GM19239 (cell line): ENCODE measurements around the gene CRKL.
"Not testable (repeated sequence)": the region's sequence is repeated elsewhere in the genome, so short reads cannot be mapped to it uniquely, and the experiment has no call there.

ENCODE experiments used
- DNase-seq: peaks from one replicate; pipeline ENCODE4 v3.0.0; 2011; ENCODE audit warnings: low spot score; ENCODE audit not compliant: insufficient read length
- FAIRE-seq: peaks from 2 replicates; lab custom pipeline; 2011; peaks lifted over from hg19 to GRCh38; lab: Jason Lieb, UNC

Gene CRKL

DNA sequence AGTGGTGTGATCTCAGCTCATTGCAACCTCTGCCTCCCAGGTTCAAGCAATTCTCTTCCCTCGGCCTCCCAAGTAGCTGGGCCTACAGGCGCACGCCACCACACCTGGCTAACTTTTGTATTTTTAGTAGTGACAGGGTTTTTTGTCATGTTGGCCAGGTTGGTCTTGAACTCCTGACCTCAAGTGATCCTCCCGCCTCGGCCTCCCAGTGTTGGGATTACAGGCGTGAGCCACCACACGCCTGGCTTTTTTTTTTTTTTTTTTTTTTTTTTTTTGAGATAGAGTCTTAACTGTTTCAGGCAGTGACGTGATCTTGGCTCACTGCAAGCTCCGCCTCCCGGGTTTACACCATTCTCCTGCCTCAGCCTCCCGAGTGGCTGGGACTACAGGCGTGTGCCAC is 13.2 kb downstream of the CRKL start:
- not testable (repeated sequence) for FAIRE-seq, DNase-seq

DNA sequence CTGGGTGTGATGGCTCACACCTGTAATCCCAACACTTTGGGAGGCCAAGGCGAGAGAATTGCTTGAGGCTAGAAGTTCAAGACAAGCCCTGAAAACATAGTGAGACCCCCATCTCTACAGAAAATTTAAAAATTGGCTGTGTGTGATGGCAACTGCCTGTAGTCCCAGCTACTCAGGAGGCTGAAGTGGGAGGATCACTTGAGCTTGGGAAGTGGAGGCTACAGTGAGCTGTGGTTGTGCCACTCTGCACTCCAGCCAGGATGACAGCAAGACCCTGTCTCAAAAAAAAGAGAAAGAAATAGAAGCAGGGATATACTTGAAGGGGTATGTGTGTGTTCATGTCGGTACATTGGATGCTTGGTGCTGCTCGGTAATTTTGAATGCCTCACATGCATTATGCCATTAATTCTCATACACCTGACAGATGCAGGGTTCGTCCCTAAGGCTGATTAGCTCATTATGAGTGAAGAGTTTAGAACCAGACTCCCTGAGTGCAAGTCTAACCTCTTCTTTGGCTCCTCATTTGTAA is 14.0 kb downstream of the CRKL start:
- FAIRE-seq: no peak
- no peak for DNase-seq

DNA sequence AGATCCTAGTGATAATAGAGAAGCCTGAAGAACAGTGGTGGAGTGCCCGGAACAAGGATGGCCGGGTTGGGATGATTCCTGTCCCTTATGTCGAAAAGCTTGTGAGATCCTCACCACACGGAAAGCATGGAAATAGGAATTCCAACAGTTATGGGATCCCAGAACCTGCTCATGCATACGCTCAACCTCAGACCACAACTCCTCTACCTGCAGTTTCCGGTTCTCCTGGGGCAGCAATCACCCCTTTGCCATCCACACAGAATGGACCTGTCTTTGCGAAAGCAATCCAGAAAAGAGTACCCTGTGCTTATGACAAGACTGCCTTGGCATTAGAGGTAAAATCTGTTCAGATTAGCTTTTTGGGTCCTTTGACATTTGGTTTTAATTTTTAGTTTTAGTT is 16.7 kb downstream of the CRKL start:
- DNase-seq: no peak
- no peak for FAIRE-seq

DNA sequence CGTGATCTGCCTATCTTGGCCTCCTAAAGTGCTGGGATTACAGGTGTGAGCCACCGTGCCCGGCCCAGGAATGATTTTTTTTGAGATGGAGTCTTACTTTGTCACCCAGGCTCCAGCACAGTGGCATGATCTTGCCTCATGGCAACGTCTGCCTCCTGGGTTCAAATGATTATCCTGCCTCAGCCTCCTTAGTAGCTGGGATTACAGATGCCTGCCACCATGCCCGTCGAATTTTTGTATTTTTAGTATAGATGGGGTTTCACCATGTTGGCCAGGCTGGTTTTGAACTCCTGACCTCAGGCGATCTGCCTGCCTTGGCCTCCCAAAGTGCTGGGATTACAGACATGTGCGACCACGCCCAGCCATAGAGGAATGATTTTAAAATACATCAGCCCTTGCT is 17.8 kb downstream of the CRKL start:
- not testable (repeated sequence) for DNase-seq, FAIRE-seq

DNA sequence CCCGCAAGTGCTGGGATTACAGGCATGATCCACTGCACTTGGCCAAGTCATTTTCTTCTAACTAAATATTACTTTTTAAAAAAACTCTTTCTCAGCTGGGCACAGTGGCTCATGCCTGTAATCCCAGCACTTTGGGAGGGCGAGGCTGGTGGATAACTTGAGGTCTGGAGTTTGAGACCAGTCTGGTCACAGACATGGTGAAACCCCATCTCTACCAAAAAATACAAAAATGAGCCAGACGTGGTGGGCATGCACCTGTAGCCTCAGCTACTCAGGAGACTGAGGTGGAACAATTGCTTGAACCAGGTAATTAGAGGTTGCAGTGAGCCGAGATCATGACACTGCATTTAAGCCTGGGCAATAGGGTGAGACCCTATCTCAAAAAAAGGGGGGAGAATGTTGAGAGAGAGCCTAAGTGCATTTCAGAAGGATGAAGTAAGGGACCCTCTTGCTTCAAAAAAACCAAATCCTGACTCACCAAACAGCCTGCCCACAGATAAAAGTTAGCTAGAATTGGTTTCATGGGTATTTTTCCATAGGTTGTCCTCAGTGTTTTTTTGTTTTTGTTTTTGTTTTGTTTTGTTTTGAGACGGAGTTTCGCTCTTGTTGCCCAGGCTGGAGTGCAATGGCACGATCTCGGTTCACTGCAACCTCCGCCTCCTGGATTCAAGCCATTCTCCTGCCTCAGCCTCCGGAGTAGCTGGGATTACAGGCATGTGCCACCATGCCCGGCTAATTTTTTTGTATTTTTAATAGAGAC is 18.8 kb downstream of the CRKL start:
- FAIRE-seq: not testable (repeated sequence)

DNA sequence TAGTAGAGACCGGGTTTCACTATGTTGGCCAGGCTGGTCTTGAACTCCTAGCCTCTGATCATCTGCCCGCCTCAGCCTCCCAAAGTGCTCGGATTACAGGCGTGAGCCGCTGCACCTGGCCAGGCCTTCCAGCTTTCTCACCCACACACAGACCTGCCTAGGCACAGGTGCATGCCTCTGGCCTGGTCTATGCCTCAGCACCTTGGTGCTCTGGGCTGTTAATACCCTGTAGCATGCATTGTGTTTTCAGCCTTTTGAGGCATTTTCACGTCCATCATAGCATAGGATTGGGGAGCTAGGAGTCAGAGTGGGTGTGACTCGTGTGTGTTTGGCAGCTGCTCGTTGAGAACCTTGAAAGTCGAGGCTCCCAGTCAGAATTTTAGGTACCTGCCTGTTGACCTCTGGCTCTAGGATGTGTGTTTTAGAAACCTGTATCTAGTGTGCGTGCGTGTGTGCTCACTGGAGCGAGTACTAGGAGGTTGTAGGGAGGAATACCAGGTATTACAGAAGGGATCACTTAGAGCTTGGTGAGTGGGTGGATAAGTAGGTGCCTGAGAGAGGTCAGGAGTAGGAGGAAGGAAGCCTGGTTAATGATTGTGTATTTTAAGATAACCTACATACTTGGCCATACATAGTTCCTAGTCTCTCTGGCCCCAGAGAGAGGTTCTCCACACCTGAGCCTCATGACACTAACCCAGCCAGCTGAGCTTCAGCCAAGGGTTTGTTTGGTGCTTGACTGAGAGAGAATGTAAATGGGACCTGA is 20.0 kb downstream of the CRKL start:
- no peak for DNase-seq
- FAIRE-seq: no peak

More for the DNA sequence above, 18.8 kb downstream of the CRKL start:
- not testable (repeated sequence) for DNase-seq

DNA sequence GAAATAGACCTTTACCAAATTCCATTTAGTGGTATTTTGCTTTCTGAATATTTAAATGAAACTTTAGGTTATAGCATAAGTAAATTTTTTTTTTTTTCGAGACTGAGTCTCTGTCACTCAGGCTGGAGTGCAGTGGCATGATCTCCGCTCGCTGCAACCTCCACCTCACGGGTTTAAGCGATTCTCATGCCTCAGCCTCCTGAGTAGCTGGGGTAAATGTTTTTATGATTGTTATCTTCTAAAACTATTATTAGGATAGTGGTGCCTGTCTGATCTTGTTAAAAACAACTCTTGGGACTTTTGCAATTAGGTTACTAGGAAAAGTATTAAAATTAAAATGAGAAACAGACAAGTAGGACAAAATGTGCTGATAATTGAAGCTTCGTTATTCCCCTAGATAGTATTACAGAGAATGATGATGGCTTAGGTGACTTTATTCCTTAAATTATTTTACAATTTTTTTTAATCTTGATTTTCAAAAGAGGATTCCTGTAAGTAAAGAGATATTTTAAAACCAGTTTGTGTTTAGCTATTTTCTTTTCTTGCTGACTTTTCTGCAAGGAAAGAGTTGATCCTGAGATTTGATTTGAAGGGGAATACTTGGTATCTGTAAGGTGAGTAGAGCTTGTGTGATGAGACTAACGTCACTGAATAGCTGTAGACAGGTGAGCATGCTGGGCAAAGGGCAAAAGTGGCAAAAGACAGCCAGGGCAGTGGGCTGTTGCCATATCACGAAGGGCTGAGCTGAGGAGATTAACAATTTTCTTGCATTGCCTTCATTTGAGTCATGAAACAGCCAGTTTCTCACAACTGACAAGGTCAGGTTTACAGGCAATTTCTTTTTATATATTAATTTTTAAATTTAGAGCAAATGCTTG is 20.8 kb downstream of the CRKL start:
- DNase-seq: no peak
- FAIRE-seq: no peak

DNA sequence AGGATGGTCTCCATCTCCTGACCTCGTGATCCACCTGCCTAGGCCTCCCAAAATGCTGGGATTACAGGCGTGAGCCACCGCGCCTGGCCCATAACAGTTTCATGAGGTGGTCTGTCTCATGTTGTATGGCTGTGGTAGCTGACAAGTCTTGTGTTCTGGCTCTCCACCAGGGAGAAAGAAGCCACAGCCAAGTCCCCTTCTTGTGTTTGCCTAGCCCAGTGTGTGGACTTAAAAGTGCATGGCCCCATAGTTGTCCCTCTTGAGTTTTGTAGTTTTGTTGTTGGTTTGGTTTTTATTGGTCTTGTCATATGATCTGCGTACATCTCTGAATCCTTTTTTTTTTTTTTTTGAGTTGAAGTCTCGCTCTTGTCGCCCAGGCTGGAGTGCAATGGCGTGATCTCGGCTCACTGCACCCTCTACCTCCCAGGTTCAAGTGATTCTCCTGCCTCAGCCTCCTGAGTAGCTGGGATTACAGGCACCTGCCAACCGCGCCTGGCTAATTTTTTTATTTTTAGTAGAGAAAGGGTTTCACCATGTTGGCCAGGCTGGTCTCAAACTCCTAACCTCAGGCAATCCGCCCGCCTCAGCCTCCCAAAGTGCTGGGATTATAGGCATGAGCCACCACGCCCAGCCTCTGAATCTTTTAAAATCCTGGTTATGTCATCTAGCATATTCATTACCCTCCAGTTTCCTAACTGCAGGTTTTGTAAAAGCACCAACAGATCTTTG is 22.4 kb downstream of the CRKL start:
- DNase-seq, FAIRE-seq: not testable (repeated sequence)

DNA sequence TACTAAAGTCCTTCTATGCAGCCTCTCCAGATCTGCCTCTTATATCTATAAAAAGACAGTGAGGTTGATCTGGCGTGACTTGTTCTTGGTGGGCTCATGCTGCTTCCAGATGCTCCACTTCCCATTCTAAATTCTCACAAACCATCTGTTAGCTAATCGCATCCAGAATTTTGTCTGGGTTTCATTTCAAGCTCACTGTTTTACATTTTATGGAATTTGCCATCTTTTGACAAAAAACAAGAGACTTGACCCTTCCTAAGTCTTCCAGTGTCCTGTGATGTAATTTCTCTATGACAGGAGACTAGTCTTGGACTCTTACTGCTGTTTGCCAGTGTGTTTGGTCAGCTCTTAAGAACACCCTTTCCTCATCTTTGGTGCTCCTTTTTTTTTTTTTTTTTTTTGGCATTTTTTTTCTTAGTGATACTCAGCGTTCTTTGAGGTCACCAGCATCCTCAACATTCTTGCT is 23.0 kb downstream of the CRKL start:
- no peak for DNase-seq
- no peak for FAIRE-seq

DNA sequence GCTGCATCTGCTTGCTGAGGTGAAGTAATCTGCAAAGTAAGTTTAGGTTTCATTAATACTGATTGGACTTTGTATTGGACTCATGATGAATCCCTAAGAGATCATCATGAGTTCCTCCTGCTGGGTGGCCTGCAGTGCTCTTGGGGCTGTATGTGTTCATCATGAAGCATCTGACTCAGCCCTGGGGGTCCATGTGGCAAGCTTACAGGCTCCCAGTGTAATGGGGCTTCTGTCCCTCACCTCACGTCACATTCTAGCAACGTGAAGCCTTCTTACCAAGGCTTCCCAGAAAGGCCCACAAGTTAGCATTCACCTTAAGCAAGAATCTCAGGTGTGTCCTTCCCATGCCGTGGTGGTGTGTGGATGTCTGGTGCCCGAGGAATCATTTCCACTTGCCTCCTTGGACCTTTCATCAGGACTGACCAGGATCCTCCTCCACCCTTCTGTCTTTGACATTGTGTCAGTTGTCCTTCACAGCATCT is 23.7 kb downstream of the CRKL start:
- no peak for FAIRE-seq
- no peak for DNase-seq

DNA sequence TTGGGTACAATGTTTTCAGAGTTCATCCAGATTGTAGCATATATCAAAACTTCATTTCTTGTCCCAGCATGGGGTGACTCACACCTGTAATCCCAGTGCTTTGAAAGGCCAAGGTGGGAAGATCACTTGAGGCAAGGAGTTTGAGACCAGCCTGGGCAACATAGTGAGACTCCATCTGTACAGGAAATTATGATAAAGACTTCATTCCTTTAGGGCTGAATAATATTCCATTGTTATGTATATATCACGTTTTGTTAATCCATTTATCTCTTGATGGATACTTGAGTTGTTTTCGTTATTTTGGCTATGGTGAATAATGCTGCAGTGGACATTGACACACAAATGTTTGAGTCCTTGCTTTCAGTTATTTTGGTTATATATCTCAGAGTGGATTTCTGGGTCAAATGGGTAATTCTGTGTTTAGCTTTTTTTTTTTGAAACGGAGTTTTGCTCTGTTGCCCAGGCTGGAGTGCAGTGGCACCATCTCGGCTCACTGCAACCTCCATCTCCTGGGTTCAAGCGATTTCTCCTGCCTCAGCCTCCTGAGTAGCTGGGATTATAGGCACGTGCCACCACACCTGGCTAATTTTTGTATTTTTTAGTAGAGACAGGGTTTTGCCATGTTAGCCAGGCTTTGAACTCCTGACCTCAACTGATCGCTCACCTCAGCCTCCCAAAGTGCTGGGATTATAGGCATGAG is 25.1 kb downstream of the CRKL start:
- not testable (repeated sequence) for DNase-seq, FAIRE-seq

DNA sequence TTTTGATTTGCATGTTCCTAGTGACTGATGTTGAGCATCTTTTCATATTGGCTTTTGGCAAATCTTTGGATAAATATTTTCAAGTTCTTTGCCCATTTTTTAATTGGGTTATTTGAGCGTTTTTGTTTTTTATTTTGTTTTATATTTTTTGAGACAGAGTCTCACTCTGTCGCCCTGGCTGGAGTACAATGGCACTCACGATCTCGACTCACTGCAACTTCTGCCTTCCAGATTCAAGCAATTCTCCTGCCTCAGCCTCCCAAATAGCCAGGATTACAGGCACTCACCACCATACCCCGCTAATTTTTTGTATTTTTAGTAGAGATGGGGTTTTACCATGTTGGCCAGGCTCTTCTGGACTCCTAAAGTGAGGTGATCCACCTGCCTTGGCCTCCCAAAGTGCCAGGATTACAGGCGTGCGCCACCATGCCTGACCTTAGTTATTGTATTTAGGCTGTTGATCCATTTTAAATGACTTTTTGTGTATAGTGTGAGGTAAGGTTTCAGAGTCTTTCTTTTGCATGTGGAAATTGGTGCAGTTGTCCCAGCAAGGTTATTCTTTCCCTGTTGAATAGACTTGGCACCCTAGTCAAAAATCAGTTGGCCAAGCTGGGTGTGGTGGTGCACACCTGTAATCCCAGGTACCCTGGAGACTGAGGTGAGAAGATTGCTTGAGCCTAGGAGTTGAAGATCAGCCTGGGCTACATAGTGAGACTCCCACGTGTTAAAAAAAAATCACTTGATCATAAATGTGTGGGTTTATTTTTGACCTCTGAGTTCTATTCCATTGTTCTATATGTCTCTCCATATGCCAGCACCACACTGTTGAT is 26.1 kb downstream of the CRKL start:
- DNase-seq (no peak), FAIRE-seq (no peak)

DNA sequence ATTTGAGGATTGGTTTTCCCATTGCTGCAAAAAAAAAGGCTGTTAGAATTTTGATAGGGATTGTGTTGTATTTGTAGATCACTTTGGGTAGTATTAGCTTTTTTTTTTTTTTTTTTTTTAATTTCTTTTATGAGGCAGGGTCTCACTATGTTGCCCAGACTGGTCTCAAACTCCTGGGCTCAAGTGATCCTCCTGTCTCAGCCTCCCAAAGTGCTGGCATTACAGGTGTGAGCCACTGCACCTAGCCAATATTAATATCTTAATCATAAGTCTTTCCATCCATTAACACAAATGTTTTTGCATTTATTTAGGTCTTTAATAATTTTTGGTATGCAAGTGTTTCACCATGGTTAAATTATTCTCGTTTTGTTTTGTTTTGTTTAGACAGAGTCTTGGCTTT is 26.8 kb downstream of the CRKL start:
- FAIRE-seq (no peak), DNase-seq (no peak)

DNA sequence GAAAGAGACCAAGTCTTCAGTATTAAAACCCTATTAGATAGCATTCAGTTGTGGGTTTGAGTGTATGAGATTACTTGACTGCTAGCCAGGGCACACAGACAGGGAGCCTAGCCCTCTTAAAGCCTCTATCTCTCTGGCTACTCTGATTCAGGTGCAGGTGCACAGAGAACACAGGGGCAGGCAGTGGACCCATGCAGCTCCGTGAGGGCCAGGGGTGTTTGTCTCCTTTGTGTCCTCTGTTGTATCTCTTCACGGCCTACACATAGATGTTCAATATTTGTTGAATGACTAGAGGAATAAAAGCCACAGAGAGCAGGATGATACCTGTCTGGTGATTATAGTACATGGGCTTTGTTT is 28.3 kb downstream of the CRKL start:
- FAIRE-seq (no peak), DNase-seq (no peak)

DNA sequence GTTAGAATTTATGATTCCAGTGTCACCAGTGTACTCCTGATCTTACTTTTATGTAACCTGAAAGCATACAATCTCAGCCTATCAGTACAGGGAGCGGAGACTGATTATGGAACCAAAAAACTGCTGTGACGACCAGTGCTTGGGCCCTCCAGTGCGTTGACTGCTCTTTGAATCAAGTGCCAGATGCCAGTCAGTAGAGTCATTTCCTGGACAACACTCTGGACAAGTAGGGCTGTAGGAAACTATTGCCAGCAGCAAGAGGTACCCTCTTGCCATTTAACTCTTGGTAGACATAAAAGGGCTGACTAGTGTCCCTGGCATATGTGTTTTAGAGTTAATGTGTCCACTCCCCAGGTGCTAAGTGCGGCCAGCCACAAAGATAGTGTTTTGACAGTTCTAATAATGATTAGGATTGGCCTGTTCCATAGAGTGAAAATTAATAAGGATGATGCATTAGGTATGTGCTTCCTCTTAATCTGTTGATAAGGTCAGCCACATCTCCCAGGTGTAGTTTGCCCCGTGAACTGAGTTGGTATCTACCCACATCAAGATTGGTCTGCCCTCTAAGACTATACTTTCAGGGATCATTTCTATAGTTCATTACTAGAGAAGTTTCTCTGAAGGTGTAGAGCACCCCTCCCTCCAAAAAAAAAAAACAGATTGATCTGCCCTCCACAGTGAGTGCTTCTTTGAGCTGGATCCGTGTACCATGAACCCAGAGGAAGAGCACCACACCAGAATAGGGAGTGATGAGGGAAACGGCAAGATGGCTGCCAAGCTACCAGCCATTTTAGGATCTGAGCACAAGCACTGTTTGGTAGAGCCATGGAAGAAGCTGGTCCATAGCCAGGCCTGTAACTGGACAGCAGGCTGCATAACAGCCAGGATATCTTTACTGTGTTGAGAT is 29.1 kb downstream of the CRKL start:
- no peak for FAIRE-seq
- DNase-seq: no peak

DNA sequence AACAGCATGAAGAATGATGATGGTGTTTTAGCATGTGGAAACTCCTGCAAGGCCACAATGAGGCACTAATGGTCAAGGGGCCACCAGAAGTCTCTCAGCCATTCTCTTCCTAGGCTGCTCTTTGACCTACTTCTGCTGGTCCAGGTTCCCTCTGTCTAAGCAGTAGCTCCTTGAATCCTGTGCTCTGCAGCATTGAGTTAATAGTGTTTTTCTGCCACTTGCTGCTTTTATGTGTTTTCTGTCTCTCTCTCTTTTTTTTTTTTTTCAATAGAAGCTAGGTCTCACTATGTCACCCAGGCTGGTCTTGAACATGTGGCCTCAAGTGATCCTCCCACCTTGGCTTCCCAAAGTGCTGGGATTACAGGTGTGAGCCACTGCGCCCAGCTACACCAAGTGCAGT is 29.8 kb downstream of the CRKL start:
- DNase-seq: no peak
- FAIRE-seq: no peak

DNA sequence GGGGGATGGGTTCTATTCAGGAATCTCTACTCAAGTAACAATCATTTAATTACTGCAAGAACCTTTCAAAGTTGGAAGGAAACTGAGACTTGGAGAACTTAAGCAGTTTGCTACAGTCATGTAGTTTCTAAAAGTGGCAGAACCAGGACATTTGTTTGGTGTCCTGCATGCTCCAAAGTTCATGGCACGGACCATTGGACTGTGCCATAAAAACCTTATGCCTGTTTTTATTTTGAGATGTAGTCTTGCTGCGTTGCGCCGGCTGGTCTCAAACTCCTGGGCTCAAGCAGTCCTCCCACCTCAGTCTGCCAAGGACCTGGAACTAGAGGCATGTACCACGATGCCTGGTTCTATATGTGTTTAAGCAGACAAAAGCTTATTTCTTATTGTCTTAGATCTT is 31.2 kb downstream of the CRKL start:
- no peak for FAIRE-seq
- no peak for DNase-seq
